ENCODE results near the gene KIF11. TPM values are rescaled to one million over a fixed set of nuclear protein-coding genes. Genes with fewer than 3 reads are reported as not detected.
A peak's percentile ranks its signal among the peaks of the same experiment; 100 is the strongest.

Gene KIF11
- total and polyA plus RNA-seq, 2 of the 4 experiments (the other 2 are of a cell fraction): 8.8 to 18.3 TPM

- no peak overlapping the region for H2AFZ ChIP-seq (replicated peaks; ENCODE audit: low read length, poor library complexity)
- no peaks in the 10 kb centered on the region for H3K4me1 ChIP-seq (ENCODE audit: control insufficient read depth, insufficient read depth, low read length)
- no peak overlapping the region for H3K18ac ChIP-seq (ENCODE audit: low read depth, low read length)
- no CpG with 5 or more reads among the region's 2 CpGs for WGBS, 2 experiments (ENCODE audit: extremely low coverage in 2 of 2, insufficient read length in 1 of 2)
- no peak overlapping the region for H3K9ac ChIP-seq (ENCODE audit: low read depth, low read length)
- no peaks in the 10 kb centered on the region for H3K27me3 ChIP-seq (ENCODE audit: control insufficient read depth, insufficient read depth, low read length)
- H2BK20ac ChIP-seq (ENCODE audit: low read depth, low read length): no peak overlapping the region
- ATAC-seq (ENCODE audit: low read depth) (no peak; the same call in 1 of the 2 replicates), DNase-seq (no peak)
- H3K4ac ChIP-seq (ENCODE audit: low read depth, low read length): no peak overlapping the region
- TF ChIP-seq POLR2A (IDR thresholded peaks at IDR 0.05; ENCODE audit: low read depth, low read length) (no peak), SMC3 (IDR thresholded peaks at IDR 0.05; ENCODE audit: low read depth, low read length) (no peak), NFE2L2 (IDR thresholded peaks at IDR 0.05; ENCODE audit: low read depth, low read length) (no peak), RAD21 (IDR thresholded peaks at IDR 0.05; ENCODE audit: low read length) (peak; percentile 5; the same call in 1 of the 2 replicates), CTCF (conservative IDR thresholded peaks at IDR 0.05; ENCODE audit: low read depth, low read length) (no peak), ELK1 (IDR thresholded peaks at IDR 0.05; ENCODE audit: borderline replicate concordance, low read depth, low read length) (no peak)
- H2BK120ac ChIP-seq (ENCODE audit: low read depth, low read length): no peak overlapping the region
- H3K9me3 ChIP-seq (ENCODE audit: control insufficient read depth, insufficient read depth, low read length): no peaks in the 10 kb centered on the region
- peaks cover 5 to 16% of the 10 kb centered on the region in 2 experiments; a peak in 2 of 4 replicates for H3K79me1 ChIP-seq (ENCODE audit: low read depth in 1 of 2, low read length in 2 of 2)
- no peak overlapping the region for H4K91ac ChIP-seq (ENCODE audit: insufficient read depth, low read depth, low read length)
- intact Hi-C loops (cut with micrococcal nuclease): no loop called here
- no peak overlapping the region for H4K5ac ChIP-seq (ENCODE audit: low read depth, low read length)
- no peaks in the 10 kb centered on the region for H3K9me1 ChIP-seq (ENCODE audit: insufficient read depth, low read length)
- no peak overlapping the region for H4K8ac ChIP-seq (ENCODE audit: low read depth in 2 of 2, low read length in 2 of 2)
- in situ Hi-C loops (cut with MboI; ENCODE audit: low sequenced_read_pairs): no loop called here
- no peak overlapping the region for H3K4me2 ChIP-seq (ENCODE audit: low read depth, low read length)
- H2AK5ac ChIP-seq (ENCODE audit: low read depth, low read length): no peak overlapping the region
- dilution Hi-C loops (cut with HindIII; ENCODE audit: low sequenced_read_pairs, unreplicated experiment): no loop called here
- no peak overlapping the region for H3K27ac ChIP-seq (ENCODE audit: insufficient read depth, low read length)
- H3K36me3 ChIP-seq (ENCODE audit: control insufficient read depth, insufficient read depth, low read length): peaks cover 6% of the 10 kb centered on the region; the same call in 1 of the 2 replicates
- no peak overlapping the region for H3K14ac ChIP-seq (replicated peaks; ENCODE audit: low read depth, low read length)
- H3K4me3 ChIP-seq (ENCODE audit: insufficient read depth, low read depth, low read length): no peak overlapping the region
- H3K56ac ChIP-seq (ENCODE audit: extremely low read depth, insufficient read depth, low read length): no peak overlapping the region
- no peak overlapping the region for H2BK5ac ChIP-seq (ENCODE audit: low read depth, low read length, poor library complexity, severe bottlenecking)
- POLR2A ChIA-PET (ENCODE audit: unreplicated experiment): no interaction called here
- H4K20me1 ChIP-seq (ENCODE audit: insufficient read depth, low read length): no peaks in the 10 kb centered on the region
- no peak overlapping the region for H3K23ac ChIP-seq (ENCODE audit: low read depth, low read length)
- no peak overlapping the region for H2AK9ac ChIP-seq (replicated peaks; ENCODE audit: low read depth, low read length, poor library complexity)
- H2BK15ac ChIP-seq (ENCODE audit: low read depth, low read length): no peak overlapping the region
- CTCF ChIA-PET: interaction anchor here (0.5 kb wide), 1 partner anchor 114 kb away, joined by 3 read pairs; no protein-coding TSS in a partner anchor
- BruUV-seq (replicated peaks): no TSS peak
Observed at GRCh38 chr10:92627845-92628480, 35.0 kb downstream of the KIF11 start.
